HepG2 (cell line): ENCODE data around the gene RPS6KL1. TPM values are rescaled to one million over a fixed set of nuclear protein-coding genes. Genes with fewer than 3 reads are reported as not detected.

Experiments used
- ATRX ChIP-seq: sonication (generic); formaldehyde crosslinking; IDR thresholded peaks from 2 replicates; pipeline ENCODE4 v1.4.0; 2020; ENCODE audit warnings: missing genetic modification reagents, borderline replicate concordance
- CBFB ChIP-seq: sonication (generic); formaldehyde crosslinking; IDR thresholded peaks from 2 replicates; pipeline ENCODE4 v1.4.0; 2020; ENCODE audit warnings: missing genetic modification reagents
- CHD4 ChIP-seq: fragments of 200-600 bp; sonication (generic); IDR thresholded peaks from 2 replicates; pipeline ENCODE4 v1.7.0; 2017; ENCODE audit warnings: mild to moderate bottlenecking, low read length, borderline replicate concordance
- HNF4G ChIP-seq, 2 experiments: sonication (generic) in 1 of 2; formaldehyde crosslinking in 1 of 2; IDR thresholded peaks; 2 replicates each; pipeline versions ENCODE4 v1.4.0 to v1.6.1; 2011 to 2020; ENCODE audit warnings: borderline replicate concordance in 2 of 2, low read depth in 2 of 2, mild to moderate bottlenecking in 2 of 2, low read length in 1 of 2, missing genetic modification reagents in 1 of 2, moderate library complexity in 1 of 2
- JUN ChIP-seq: sonication (generic); formaldehyde crosslinking; IDR thresholded peaks from 2 replicates; pipeline ENCODE4 v1.4.0; 2020; ENCODE audit warnings: mild to moderate bottlenecking, missing genetic modification reagents
- KDM2A ChIP-seq: sonication (generic); formaldehyde crosslinking; IDR thresholded peaks from 2 replicates; pipeline ENCODE4 v1.4.0; 2020; ENCODE audit warnings: low read depth, missing genetic modification reagents, borderline replicate concordance
- KLF12 ChIP-seq: sonication (generic); formaldehyde crosslinking; IDR thresholded peaks from 2 replicates; pipeline ENCODE4 v1.4.0; 2020; ENCODE audit warnings: missing genetic modification reagents, borderline replicate concordance
- MEIS2 ChIP-seq: sonication (generic); formaldehyde crosslinking; IDR thresholded peaks from 2 replicates; pipeline ENCODE4 v1.9.0; 2021; ENCODE audit warnings: mild to moderate bottlenecking, missing genetic modification reagents
- MXD4 ChIP-seq: IDR thresholded peaks from 2 replicates; pipeline ENCODE4 v1.6.1; 2016; ENCODE audit warnings: mild to moderate bottlenecking, missing biosample characterization, missing genetic modification reagents
- PHB2 ChIP-seq: fragments of 450-650 bp; IDR thresholded peaks from 2 replicates; pipeline ENCODE4 v1.6.1; 2018; ENCODE audit not compliant: partially characterized antibody
- SNAI1 ChIP-seq: sonication (generic); formaldehyde crosslinking; IDR thresholded peaks from 2 replicates; pipeline ENCODE4 v1.5.0; 2020; ENCODE audit warnings: mild to moderate bottlenecking, missing genetic modification reagents, borderline replicate concordance
- SP2 ChIP-seq: sonication (generic); formaldehyde crosslinking; IDR thresholded peaks from 2 replicates; pipeline ENCODE4 v1.5.1; 2020; ENCODE audit warnings: mild to moderate bottlenecking, missing genetic modification reagents
- U2AF2 ChIP-seq: fragments of 200-400 bp; formaldehyde crosslinking; IDR thresholded peaks from 2 replicates; pipeline ENCODE4 v1.6.1; 2017; ENCODE audit warnings: low read depth, mild to moderate bottlenecking, low read length
- ZBTB1 ChIP-seq: sonication (generic); formaldehyde crosslinking; IDR thresholded peaks from 2 replicates; pipeline ENCODE4 v1.4.0; 2020; ENCODE audit warnings: missing genetic modification reagents, borderline replicate concordance
- ZBTB7A ChIP-seq: sonication (generic); formaldehyde crosslinking; IDR thresholded peaks from 2 replicates; pipeline ENCODE4 v1.8.0; 2022; ENCODE audit warnings: mild to moderate bottlenecking, missing genetic modification reagents
- ZMYM2 ChIP-seq: sonication (generic); formaldehyde crosslinking; IDR thresholded peaks from 2 replicates; pipeline ENCODE4 v1.8.0; 2022; ENCODE audit warnings: mild to moderate bottlenecking, missing genetic modification reagents
- ZNF350 ChIP-seq: sonication (generic); formaldehyde crosslinking; IDR thresholded peaks from 2 replicates; pipeline ENCODE4 v1.4.0; 2020; ENCODE audit warnings: mild to moderate bottlenecking, low read depth, missing genetic modification reagents, borderline replicate concordance
- ZNF367 ChIP-seq: sonication (generic); formaldehyde crosslinking; IDR thresholded peaks from 2 replicates; pipeline ENCODE4 v1.4.0; 2020; ENCODE audit warnings: missing genetic modification reagents, borderline replicate concordance
- ZNF644 ChIP-seq: IDR thresholded peaks from 2 replicates; pipeline ENCODE4 v1.6.1; 2016; ENCODE audit warnings: low read depth
- ZNF790 ChIP-seq: sonication (generic); formaldehyde crosslinking; IDR thresholded peaks from 2 replicates; pipeline ENCODE4 v1.8.0; 2022; ENCODE audit warnings: missing genetic modification reagents, mild to moderate bottlenecking, borderline replicate concordance
- polyA plus RNA-seq, 8 experiments: library from polyadenylated mRNA; depleted of rRNA in 3 of 8; stranded (reverse) in 7 of 8; unstranded in 1 of 8; fragments of >200 nt; fragmentation: Illumina TruSeq in 4 of 8; extraction: Trizol in 4 of 8; gene quantifications; 2 replicates each; pipeline versions ENCODE4 v1.2.1 to v1.2.3, GENCODE V29; 2011 to 2016; ENCODE audit warnings: low read depth in 4 of 8, missing spikeins in 1 of 8, mixed read lengths in 1 of 8; ENCODE audit not compliant: insufficient read depth in 1 of 8
- total RNA-seq, 5 experiments: library from RNA; depleted of rRNA; stranded (reverse); fragments of >200 nt; fragmentation: Illumina TruSeq; extraction: Trizol; gene quantifications; 2 replicates each; pipeline ENCODE4 v1.2.3, GENCODE V29; 2016; ENCODE audit warnings: low read depth in 1 of 5
- TF ChIP-seq, protein P1 (sequence below): sonication (generic); formaldehyde crosslinking; conservative IDR thresholded peaks from 2 replicates; pipeline ENCODE4 v1.8.0; 2022; ENCODE audit warnings: mild to moderate bottlenecking, moderate library complexity, missing genetic modification reagents
- TF ChIP-seq, protein P2 (sequence below): sonication (generic); formaldehyde crosslinking; IDR thresholded peaks from 2 replicates; pipeline ENCODE4 v1.5.0; 2020; ENCODE audit warnings: missing genetic modification reagents
- TF ChIP-seq, protein P3 (sequence below): sonication (generic); formaldehyde crosslinking; IDR thresholded peaks from 2 replicates; pipeline ENCODE4 v1.8.1; 2022; ENCODE audit warnings: low read depth, mild to moderate bottlenecking, missing genetic modification reagents
- TF ChIP-seq, protein P4 (sequence below): sonication (generic); formaldehyde crosslinking; IDR thresholded peaks from 2 replicates; pipeline ENCODE4 v1.5.1; 2020; ENCODE audit warnings: missing genetic modification reagents, mild to moderate bottlenecking, borderline replicate concordance

The RPS6KL1 gene
- total and polyA plus RNA-seq, 2 of the 13 experiments (the other 11 are each of a cell fraction or from before 2014, with no cell fraction given): 6.5 to 11.5 TPM

DNA sequence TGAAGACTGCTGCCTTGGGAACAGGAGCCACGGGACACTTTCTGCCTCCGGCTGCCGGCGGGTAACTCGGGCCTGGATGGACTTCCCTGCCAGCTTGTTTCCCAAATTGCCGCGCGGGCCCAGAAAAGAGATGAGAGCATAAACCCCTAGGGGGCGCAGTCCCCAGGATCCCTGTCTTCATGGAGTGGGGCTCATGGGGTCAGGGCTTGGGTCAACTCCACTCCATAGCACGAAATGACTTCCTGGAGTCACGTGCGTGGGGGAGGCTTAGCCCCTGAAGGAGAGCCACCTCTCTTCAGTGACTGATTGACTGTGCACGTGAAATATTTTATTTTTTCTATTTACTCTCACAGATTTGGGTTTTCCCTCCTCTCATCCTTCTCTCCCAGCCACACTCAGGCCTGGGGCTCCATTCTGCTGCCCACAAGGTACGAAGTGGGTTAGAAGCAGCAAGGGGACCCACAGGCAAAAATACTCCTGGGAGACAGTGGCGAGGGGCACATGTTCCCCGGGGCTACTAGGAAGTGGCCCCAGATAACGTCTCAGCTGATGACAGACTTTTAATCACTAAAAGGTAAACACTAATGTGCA, 22.3 kb upstream of the RPS6KL1 start (continued):
- TF ChIP-seq, protein P1, sequence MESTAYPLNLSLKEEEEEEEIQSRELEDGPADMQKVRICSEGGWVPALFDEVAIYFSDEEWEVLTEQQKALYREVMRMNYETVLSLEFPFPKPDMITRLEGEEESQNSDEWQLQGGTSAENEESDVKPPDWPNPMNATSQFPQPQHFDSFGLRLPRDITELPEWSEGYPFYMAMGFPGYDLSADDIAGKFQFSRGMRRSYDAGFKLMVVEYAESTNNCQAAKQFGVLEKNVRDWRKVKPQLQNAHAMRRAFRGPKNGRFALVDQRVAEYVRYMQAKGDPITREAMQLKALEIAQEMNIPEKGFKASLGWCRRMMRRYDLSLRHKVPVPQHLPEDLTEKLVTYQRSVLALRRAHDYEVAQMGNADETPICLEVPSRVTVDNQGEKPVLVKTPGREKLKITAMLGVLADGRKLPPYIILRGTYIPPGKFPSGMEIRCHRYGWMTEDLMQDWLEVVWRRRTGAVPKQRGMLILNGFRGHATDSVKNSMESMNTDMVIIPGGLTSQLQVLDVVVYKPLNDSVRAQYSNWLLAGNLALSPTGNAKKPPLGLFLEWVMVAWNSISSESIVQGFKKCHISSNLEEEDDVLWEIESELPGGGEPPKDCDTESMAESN (CRISPR knock-in tag): no peak
- 0 out of 2 replicates have a peak, but pooled peaks have one; percentile 41 for TF ChIP-seq MEIS2 (CRISPR knock-in tag)
- no peak for TF ChIP-seq CBFB (CRISPR knock-in tag)
- 0 out of 2 replicates have a peak, but pooled peaks have one; percentile 33 for TF ChIP-seq ZNF350 (CRISPR knock-in tag)
- no peak for TF ChIP-seq ZMYM2
- TF ChIP-seq KDM2A (CRISPR knock-in tag): peak; percentile 40
- no peak for TF ChIP-seq ZNF644
- TF ChIP-seq ATRX: no peak
- TF ChIP-seq PHB2: no peak
- no peak for TF ChIP-seq ZNF367 (CRISPR knock-in tag)
- TF ChIP-seq CHD4: 0 out of 2 replicates have a peak, but pooled peaks have one; percentile 42
- TF ChIP-seq HNF4G (IDR thresholded peaks at IDR 0.05; ENCODE audit: borderline replicate concordance, low read depth, low read length): no peak; the same call in 1 of the 2 replicates
- no peak for TF ChIP-seq HNF4G (CRISPR knock-in tag; IDR thresholded peaks at IDR 0.05; ENCODE audit: borderline replicate concordance, low read depth)
- TF ChIP-seq, protein P2, sequence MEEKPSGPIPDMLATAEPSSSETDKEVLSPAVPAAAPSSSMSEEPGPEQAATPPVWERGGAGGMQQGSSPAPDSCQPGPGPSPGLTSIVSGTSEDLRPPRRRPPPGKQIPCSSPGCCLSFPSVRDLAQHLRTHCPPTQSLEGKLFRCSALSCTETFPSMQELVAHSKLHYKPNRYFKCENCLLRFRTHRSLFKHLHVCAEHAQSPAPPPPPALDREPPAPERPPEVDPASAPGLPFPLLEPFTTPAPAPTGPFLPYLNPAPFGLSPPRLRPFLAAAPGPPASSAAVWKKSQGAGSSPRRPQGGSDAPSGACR (CRISPR knock-in tag): no peak
- TF ChIP-seq, protein P3, sequence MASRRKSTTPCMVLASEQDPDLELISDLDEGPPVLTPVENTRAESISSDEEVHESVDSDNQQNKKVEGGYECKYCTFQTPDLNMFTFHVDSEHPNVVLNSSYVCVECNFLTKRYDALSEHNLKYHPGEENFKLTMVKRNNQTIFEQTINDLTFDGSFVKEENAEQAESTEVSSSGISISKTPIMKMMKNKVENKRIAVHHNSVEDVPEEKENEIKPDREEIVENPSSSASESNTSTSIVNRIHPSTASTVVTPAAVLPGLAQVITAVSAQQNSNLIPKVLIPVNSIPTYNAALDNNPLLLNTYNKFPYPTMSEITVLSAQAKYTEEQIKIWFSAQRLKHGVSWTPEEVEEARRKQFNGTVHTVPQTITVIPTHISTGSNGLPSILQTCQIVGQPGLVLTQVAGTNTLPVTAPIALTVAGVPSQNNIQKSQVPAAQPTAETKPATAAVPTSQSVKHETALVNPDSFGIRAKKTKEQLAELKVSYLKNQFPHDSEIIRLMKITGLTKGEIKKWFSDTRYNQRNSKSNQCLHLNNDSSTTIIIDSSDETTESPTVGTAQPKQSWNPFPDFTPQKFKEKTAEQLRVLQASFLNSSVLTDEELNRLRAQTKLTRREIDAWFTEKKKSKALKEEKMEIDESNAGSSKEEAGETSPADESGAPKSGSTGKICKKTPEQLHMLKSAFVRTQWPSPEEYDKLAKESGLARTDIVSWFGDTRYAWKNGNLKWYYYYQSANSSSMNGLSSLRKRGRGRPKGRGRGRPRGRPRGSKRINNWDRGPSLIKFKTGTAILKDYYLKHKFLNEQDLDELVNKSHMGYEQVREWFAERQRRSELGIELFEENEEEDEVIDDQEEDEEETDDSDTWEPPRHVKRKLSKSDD (CRISPR knock-in tag): no peak
- TF ChIP-seq MXD4 (CRISPR knock-in tag): no peak
- TF ChIP-seq ZBTB7A (CRISPR knock-in tag): no peak
- TF ChIP-seq KLF12 (CRISPR knock-in tag): no peak
- no peak for TF ChIP-seq U2AF2
- TF ChIP-seq JUN (CRISPR knock-in tag): 0 out of 2 replicates have a peak, but pooled peaks have one; percentile 11
- no peak for TF ChIP-seq ZBTB1 (CRISPR knock-in tag)
- no peak for TF ChIP-seq SP2 (CRISPR knock-in tag)
- TF ChIP-seq, protein P4, sequence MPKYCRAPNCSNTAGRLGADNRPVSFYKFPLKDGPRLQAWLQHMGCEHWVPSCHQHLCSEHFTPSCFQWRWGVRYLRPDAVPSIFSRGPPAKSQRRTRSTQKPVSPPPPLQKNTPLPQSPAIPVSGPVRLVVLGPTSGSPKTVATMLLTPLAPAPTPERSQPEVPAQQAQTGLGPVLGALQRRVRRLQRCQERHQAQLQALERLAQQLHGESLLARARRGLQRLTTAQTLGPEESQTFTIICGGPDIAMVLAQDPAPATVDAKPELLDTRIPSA (CRISPR knock-in tag): no peak
- no peak for TF ChIP-seq ZNF790 (CRISPR knock-in tag)
- TF ChIP-seq SNAI1 (CRISPR knock-in tag): no peak
